SK-N-MC (cell line): Measurements from ENCODE around the gene NFIL3.

Experiments
- EZH2 ChIP-seq: fragments of 200-600 bp; sonication (generic); IDR thresholded peaks from one replicate; pipeline ENCODE4 v1.6.1; 2017; ENCODE audit warnings: antibody characterized with exemption
- FOXP2 ChIP-seq: optimal IDR thresholded peaks from 2 replicates; pipeline ENCODE3; 2011; ENCODE audit warnings: mild to moderate bottlenecking, moderate library complexity; ENCODE audit not compliant: insufficient read depth; ENCODE audit errors: extremely low read length, control extremely low read depth
- POLR2AphosphoS5 ChIP-seq: IDR thresholded peaks from 2 replicates; pipeline ENCODE4 v1.6.1; 2012; ENCODE audit warnings: mild to moderate bottlenecking, low read depth, low read length, borderline replicate concordance

DNA sequence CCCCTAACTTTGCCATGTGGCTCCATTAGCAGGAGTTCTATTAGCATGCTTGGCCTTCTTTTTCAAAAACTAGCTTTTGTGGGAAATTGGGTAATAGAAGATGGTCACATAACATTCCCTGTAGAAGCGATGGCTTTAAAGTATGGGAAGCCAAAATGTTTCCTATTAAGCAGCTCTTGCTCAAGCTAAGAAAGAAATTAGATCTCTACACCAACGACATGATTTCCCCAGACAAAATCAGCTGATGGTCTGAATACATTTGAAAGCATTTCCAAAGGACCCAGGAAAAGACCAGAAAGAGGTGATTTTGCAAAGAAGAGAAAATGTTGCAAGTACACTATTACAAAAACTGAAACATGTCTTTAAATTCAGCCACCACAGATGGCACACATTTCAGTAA, 4.8 kb upstream of the NFIL3 start:
- no peak for TF ChIP-seq FOXP2
- TF ChIP-seq EZH2 = no peak
- no peak for TF ChIP-seq POLR2AphosphoS5
